Endothelial cell of umbilical vein (primary cell): ENCODE measurements around the gene HAGH.

Experiments
- JUN ChIP-seq: IDR thresholded peaks from 2 replicates; pipeline ENCODE4 v1.6.1; 2011; ENCODE audit warnings: borderline replicate concordance, low read depth; ENCODE audit not compliant: insufficient read length, insufficient read depth
- POLR2A ChIP-seq: IDR thresholded peaks from 2 replicates; pipeline ENCODE4 v1.6.1; 2012; ENCODE audit warnings: low read depth, mild to moderate bottlenecking, control low read depth, low read length
- TF ChIP-seq, protein P1 (sequence below), 2 donors: IDR thresholded peaks; 1 replicate in 1 of 2; 2 replicates in 1 of 2; pipeline ENCODE4 v1.5.1; 2011; ENCODE audit warnings: low read length in 2 of 2, mild to moderate bottlenecking in 2 of 2, moderate library complexity in 2 of 2, control low read depth in 1 of 2, inconsistent platforms in 1 of 2, low read depth in 1 of 2; ENCODE audit not compliant: insufficient read depth in 1 of 2; ENCODE audit errors: extremely low read depth in 1 of 2
- TF ChIP-seq, protein P2 (sequence below): IDR thresholded peaks from 2 replicates; pipeline ENCODE4 v1.6.1; 2011; ENCODE audit not compliant: insufficient read depth, insufficient read length

DNA sequence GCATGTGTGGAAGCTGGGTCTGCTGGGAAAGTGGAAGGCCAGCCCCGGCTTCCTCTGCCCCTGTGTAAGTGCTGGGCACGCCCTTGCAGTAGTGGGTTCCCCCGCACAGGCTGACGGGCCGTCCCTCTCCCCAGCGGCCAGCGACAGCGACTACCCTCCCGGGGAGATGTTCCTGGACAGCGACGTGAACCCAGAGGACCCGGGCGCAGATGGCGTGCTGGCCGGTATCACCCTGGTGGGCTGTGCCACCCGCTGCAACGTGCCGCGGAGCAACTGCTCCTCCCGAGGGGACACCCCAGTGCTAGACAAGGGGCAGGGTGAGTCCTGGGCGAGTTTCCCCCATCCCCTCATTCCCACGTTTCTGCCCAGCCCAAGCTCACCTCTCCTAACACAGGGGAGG lies 60.8 kb downstream of the HAGH start:
- TF ChIP-seq POLR2A (no peak), JUN (no peak)
- TF ChIP-seq, protein P1, sequence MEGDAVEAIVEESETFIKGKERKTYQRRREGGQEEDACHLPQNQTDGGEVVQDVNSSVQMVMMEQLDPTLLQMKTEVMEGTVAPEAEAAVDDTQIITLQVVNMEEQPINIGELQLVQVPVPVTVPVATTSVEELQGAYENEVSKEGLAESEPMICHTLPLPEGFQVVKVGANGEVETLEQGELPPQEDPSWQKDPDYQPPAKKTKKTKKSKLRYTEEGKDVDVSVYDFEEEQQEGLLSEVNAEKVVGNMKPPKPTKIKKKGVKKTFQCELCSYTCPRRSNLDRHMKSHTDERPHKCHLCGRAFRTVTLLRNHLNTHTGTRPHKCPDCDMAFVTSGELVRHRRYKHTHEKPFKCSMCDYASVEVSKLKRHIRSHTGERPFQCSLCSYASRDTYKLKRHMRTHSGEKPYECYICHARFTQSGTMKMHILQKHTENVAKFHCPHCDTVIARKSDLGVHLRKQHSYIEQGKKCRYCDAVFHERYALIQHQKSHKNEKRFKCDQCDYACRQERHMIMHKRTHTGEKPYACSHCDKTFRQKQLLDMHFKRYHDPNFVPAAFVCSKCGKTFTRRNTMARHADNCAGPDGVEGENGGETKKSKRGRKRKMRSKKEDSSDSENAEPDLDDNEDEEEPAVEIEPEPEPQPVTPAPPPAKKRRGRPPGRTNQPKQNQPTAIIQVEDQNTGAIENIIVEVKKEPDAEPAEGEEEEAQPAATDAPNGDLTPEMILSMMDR (IDR thresholded peaks at IDR 0.05; ENCODE audit: extremely low read depth in 1 of 2, insufficient read depth in 1 of 2, low read depth in 1 of 2, low read length in 2 of 2): no peak
- TF ChIP-seq, protein P2, sequence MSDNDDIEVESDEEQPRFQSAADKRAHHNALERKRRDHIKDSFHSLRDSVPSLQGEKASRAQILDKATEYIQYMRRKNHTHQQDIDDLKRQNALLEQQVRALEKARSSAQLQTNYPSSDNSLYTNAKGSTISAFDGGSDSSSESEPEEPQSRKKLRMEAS: no peak
